Activated effector memory CD4-positive, alpha-beta T cell treated with anti-CD3 and anti-CD28 coated beads, Interleukin-2, amount 50 U/mL, for 16 hours (primary cell): Measurements from ENCODE around the gene CIROP.

Source experiments
- DNase-seq: peaks from one replicate; pipeline ENCODE4 v3.0.0-alpha.2; 2020

CIROP gene

GRCh38 chr14:23130871-23131270, 26.1 kb upstream of the CIROP start:
- DNase-seq, result no peak

GRCh38 chr14:23129759-23130316, 25.0 kb upstream of the CIROP start:
- DNase-seq, result no peak

DNA sequence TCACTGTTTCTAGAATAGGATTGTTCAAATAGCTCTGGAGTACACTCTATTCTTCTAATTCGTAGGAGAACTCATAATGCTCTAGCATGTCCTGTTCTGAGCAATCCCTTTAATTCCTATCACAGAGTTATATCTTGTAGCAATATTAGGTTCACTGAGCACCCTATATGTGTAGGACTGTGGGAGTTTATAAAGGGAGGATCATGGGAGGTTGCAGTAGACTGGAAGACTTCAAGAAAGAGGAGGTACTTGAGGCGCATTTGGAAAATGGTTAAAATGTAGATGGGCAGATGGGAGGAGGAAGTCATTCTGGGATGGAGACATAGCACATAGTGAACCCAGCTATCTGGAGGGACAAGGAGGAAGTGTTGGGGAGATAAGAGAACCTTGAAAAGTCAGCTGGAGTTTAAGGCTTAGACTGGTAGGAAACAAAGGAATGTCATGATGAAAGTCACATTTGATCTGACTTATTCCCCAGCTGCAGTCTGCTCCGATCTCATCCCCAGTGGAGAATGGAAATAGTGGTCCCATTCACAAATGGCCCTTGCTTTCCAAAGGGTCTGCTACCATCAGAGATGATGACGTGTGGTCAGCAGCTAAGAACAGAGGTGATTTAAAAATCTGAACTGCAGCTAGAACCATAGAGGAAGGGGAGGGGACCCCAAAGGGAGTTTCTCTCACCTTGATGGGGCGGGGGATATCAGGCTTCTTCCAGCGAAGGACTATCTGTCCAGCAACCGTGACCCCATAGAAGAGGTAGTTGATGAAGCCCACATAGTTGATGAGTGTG, 24.4 kb upstream of the CIROP start:
- no peak for DNase-seq

DNA sequence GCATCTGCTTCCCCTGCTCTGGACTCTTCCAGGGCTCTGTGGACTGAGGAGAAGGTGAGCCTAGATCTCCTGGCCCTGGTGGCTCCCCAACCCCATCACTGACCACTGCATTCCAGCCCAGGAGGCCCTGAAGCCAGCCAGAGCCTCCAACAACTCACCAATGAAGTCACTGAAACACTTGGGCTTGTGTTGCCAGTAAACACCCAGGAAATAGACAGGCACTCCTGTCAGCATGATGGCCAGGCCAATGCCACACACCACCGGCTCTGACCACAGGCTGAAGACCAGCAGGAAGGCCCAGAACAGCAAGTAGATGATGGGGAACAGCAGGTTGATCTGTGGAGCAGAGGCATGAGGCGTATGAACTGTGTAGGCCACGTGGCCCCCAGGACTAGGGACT, 23.1 kb upstream of the CIROP start:
- DNase-seq, result no peak

GRCh38 chr14:23126548-23127278, 21.9 kb upstream of the CIROP start:
- no peak for DNase-seq

- no peak for DNase-seq
Measured at GRCh38 chr14:23125933-23126524, 21.2 kb upstream of the CIROP start.

GRCh38 chr14:23125011-23125410, 20.2 kb upstream of the CIROP start:
- no peak for DNase-seq

DNA sequence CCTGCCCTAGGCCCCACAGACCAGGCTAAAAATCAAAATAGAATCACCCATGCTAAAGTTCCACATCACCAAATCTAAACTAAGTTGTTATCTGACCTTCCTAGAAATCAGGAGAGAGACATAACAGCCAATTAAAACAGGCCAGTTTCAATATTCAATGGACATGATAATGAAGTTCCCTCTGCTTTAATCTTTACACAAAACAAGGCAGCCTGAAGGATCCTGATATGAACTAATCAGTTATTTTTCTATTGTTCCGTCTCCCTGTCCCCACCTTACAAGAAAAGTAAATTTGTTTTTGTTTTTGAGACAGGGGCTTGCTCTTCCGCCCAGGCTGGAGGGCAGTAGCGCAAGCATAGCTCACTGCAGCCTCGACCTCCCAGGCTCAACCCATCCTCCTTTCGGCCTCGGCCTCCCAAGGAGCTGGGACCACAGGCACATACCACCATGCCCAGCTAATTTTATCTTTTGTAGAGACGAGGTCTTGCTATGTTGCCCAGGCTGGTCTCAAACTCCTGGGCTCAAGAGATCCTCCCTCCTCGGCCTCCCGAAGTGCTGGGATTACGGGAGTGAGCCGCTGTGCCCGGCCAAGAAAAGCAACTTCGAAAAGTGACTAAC, 19.7 kb upstream of the CIROP start:
- no peak for DNase-seq

GRCh38 chr14:23123419-23123818, 18.6 kb upstream of the CIROP start:
- DNase-seq, result no peak

DNA sequence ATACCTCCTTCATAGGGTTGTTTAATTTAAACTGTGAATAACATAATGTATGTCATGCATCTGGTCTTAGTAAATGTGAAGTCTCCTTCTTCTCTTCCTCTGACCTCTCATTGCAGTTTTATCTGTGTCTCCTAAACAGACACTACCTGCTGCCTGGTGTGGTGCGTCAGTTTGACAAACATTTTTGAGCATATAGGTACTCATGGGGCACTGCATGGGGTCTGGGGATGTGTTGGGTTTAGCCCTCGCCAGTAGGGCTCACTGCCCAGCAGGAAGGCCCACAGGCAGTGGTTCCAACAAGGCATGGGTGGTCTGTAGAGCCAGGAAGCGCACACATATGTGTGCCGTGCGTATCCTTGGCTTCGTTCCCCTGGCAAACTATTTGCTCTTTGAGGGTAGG, 17.3 kb upstream of the CIROP start:
- DNase-seq, result no peak

GRCh38 chr14:23121361-23121771, 16.6 kb upstream of the CIROP start:
- DNase-seq, result no peak

- DNase-seq, result peak; percentile 92
Measured at GRCh38 chr14:23120541-23121251, 15.9 kb upstream of the CIROP start.

DNA sequence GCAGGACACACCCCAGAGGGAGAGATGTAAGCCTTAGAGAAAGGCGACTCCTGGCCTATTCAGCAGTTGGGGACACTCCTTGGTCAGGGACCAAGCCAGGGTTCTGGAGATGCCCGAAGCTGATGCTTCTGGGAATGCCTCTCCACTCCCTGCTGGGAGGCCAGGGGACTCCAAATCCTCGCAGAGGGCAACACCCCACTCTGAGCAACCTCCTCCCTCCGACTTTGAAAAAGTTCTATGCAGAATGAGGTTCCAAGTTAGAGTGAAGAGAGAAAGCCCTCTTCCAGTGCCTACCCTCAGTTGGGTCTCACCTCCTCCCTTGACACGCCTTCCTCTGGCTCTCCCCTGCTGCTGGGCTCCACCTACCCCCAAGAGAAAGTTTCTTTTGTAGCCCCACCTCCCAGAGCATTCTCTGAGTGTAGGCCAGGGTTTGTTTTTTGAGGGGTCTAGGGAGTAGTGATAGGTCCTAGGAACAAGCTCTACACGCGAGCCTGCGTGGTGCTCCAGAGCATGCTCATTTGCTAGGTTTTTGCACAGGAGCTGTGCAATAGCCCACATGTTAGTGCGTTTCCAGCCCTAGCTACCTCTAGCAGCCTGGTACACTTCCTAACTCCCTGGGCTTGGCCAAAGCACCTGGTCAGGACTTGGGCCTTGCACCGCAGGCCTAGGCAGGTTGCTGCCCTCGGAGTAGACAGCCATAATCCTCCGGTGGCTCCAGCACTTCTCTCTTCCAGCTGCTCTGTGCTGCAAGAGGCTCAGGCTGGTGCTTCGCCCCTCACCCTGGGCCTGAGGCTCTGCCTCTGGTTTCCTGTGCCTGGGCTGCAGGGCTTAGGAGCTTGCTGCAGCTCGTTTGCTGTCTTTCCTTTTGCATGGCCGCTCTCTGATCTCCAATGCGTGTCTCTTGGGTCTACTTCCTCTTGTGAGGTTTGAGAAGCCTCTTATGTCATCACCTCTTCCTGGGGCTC, 14.9 kb upstream of the CIROP start:
- peak; percentile 67 for DNase-seq

- no peak for DNase-seq
Measured at GRCh38 chr14:23118506-23119362, 13.9 kb upstream of the CIROP start, which contains the start of gene CEBPE. CEBPE (minus strand) TSS chr14:23119255; CDS start chr14:23119091, 164 bp downstream.

GRCh38 chr14:23117371-23118020, 12.7 kb upstream of the CIROP start:
- no peak for DNase-seq

GRCh38 chr14:23115918-23116317, 11.1 kb upstream of the CIROP start:
- DNase-seq, result no peak

DNA sequence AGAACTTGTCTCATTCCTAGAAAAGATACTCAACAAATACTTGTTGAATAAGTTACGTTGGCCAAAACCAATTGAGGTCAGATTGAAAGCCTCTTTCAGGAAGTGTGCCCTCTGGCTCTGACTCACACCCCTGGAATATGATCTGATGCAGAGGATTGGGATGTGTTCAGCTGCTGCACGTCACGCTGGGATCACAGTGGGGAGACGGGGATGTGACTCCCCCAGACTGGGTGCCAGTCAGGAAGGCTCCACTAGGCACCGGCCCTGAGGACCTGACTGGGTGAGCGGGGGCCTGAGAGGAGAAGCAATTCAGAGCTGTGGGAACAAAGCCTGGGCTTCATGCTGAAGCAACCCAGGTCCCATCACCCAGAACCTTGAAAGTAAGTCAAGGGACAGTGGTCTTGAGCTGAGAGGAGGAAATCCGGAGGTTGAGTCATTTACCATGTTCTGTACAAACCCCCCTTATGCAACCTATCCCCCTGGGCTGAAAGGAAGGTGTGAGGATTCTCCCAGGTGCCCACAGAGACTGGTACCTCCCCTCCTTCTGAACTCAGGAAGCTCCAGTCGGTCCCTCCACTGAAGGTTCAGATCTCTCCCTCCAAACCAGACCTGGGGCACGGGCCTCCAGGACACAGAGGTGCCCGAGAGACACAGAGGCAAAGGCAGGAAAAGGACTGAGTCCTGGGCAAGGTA, 10.4 kb upstream of the CIROP start:
- peak; percentile 48 for DNase-seq

DNA sequence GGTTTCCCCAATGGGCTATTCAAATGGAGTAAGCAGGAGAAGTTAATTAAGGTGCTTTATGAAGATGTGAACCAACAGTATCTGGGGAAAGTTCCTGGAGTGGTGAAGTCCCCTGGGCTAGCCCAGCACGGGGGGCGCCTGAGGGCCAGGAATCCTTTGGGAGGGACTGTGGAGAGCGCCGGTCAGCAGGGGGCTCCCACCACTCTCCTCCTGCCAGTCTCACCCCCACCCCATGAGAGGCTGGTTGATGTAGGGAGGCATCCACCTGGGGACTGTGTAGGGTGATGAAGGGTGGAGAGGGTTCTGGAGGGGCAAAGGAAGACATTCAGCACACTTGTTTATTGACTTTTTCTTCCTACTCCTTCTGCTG, 9.9 kb upstream of the CIROP start:
- peak; percentile 36 for DNase-seq

DNA sequence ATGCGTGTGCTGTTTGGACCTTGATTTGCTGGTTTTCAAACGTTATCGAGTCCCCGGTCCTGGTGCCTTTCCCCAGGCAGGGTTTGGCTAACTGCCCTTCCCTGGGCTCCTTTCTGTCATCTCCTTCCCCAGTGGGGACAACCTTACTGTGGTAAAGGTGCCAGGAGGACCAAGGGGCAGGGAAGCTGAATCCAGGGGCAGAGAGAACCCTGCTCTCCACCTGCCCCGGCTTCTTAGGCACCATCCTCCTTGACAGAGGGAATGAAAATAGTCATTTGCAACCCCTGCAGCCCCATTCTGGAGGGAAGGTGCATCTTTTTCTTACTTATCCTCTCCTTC, 9.3 kb upstream of the CIROP start:
- peak; percentile 38 for DNase-seq
